ENCODE data around the gene DNAH1.

Gene DNAH1

DNA sequence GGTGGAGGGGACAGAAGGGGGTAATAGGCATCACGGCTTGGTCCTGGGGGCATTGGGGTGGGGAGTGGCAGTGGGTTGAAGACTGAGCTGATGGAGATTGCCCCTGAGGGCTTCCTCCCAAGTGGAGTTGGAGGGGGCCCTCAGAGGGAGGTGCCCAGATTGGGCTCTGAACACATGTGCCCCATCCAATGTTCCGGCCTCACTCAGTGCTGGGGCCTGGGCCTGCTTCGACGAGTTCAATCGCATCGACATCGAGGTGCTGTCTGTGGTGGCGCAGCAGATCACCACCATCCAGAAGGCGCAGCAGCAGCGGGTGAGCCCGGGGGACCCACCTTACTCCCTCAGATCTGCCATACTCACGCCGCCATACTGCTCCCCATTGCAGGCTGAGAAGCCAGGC is 45.3 kb downstream of the DNAH1 start:
- DNase-seq = no peak

DNA sequence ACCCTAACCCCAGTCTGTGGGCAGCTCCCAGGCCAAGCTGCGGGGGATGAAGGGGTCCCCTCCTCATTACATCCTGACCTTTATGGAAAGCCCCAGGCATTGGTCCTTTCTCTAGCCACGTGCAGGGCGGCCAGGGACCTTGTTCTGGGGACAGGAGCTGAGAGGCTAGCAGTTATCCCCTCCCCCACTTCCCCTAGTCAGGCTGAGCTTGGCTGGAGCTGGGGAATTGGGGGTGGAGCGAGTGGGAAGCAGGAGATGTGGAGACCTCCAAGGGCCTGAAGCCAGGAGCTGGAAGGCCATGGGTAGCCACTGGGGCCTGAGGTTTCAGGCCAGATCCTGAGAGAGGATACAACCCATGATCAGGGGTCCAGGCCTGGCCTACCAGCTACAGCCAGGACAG is 45.8 kb downstream of the DNAH1 start:
- no peak for DNase-seq

DNA sequence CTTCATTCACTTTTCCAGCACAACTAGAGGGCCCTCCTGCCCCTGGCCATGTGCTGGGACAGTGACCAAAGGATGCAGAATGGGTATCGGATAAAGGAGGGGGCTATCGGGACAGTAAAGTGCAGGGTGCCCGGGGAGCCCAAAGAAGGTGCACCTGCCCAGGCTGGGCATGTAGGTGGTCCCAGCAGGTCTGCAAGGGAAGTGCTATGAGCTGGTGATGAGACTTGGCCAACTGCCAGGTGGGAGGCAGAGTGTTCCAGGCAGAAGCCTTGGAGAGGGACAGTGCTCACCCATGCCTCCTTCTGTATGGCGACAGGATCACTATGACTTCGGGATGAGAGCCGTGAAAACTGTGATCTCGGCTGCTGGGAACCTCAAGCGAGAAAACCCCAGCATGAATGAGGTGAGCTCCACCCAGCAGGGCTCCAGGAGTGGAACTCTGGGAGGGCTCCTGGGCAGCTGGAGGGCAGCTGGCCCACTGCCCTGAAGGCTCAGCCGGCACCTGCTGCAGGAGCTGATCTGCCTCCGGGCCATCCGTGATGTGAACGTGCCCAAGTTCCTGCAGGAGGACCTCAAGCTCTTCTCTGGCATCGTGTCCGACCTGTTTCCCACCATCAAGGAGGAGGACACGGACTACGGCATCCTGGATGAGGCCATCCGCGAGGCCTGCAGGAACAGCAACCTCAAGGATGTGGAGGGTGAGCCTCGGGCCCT is 48.4 kb downstream of the DNAH1 start:
- DNase-seq = no peak

DNA sequence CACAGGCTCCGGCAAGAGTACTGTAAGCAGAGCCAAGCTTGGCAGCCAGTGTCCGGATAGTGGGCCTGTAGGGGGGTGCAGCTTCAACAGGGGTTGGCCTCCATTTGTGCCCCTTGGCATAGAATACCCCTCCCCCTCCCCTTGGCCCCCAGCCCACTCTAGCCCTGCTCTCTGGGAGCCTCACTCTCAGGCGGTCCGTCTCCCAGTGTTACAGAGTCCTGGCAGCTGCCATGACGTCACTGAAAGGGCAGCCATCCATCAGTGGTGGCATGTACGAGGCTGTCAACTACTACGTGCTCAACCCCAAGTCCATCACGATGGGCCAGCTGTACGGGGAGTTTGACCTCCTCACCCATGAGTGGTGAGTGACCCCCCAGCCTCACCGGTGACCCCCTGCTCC is 50.4 kb downstream of the DNAH1 start:
- no peak for DNase-seq

DNA sequence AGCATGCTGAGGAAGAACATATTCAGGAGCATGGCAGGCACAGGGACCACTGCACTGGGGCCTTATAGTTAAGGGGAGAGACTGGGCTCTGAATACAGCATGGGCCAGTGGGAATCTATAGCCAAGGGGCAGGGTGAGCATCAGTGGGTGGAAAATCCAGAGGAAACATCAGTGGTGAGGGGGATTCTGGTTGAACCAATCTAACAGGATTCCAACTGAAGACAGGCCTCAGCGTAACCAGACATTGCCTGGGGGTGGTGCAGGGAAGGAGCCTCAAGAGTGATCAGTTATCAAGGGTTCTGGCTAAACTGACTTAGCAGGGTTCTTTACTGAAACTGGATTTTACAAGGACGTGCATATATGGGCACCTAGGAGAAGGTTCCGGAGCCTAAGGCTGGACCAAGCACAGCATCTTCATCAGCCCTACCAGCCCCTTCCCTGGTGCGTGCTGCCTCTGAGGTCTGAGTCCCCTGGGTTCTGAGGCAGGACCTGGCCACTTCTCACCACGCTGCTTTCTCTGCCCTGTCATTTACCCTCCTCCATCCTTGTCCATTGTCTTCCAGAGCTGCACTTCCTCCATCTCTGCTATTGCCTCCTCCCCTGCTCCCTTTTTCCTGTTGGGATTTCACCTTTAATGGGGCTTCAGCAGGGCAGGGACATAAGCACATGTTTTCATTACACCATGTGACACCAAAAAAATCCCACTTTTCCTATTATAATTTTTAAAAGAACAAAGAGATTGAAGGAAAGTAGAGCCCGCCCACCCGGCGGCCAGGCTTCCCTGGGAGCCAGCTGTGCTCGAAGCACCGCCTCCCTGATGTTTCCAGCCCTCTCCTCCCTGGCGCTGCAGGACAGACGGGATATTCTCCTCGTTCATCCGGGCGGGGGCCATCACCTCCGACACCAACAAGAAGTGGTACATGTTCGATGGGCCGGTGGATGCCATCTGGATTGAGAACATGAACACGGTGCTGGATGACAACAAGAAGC is 52.1 kb downstream of the DNAH1 start:
- no peak for DNase-seq

DNA sequence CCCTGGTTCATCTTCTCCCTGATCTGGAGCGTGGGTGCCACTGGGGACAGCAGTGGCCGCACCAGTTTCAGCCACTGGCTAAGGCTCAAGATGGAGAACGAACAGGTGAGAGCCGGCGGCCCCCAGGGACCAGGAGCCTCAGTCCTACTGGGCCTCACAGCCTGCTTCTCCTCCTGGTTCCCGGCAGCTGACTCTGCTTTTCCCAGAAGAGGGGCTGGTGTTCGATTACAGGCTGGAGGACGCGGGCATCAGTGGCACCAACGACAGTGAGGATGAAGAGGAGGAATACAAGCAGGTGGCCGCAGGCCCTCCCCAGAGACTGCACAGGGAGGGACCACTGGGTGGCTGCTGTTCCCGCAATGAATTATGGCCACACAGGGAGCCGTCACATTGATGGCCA is 54.4 kb downstream of the DNAH1 start:
- no peak for DNase-seq

DNA sequence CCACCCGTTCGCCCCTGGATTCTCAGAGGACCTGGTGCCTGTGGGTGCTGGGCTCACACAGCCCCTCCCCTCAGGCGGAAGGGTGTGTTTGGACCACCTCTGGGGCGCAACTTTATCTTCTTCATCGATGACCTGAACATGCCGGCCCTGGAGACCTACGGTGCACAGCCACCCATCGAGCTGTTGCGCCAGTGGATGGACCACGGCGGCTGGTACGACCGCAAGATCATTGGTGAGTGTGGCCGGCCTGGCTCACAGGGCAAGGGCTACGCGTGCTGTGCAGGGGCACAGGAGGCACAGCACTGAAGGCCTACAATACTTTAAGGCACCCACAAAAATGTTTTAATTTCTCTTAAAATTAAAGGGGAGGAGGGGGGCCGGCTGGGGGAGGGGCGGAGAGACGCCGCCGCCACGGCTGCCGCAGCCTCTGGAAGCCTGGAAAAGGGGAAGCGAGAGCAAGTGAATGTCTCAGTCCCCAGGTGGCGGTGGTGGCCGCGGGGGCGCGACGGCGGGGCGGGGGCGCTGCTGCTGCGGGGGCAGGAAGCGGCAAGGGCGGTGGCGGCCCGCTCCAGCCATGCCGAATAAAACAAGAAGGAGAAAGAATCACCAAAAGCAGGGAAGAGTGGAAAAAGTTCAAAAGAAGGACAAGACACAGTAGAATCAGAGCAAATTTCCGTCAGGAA is 56.8 kb downstream of the DNAH1 start:
- no peak for DNase-seq

DNA sequence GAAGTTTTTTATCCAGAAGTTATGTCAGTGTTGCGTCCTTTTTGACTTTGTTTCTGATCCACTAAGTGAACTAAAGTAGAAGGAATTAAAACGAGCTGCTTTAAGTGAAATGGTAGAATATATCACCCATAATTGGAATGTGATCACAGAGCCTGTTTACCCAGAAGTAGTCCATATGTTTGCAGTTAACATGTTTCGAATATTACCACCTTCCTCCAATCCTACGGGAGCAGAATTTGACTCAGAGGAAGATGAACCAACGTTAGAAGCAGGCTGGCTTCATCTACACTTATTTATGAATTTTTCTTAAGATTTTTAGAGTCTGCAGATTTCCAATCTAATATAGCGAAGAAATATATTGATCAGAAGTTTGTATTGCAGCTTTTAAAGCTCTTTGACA is 57.6 kb downstream of the DNAH1 start:
- no peak for DNase-seq

DNA sequence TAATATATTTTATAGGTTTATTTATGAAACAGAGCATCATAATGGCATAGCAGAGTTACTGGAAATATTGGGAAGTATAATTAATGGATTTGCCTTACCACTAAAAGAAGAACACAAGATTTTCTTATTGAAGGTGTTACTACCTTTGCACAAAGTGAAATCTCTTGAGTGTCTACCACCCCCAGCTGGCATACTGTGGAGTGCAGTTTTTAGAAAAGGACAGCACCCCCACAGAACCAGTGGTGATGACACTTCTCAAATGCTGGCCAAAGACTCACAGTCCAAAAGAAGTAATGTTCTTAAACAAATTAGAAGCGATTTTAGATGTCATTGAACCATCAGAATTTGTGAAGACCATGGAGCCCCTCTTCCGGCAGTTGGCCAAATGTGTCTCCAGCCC is 58.1 kb downstream of the DNAH1 start:
- DNase-seq = no peak

DNA sequence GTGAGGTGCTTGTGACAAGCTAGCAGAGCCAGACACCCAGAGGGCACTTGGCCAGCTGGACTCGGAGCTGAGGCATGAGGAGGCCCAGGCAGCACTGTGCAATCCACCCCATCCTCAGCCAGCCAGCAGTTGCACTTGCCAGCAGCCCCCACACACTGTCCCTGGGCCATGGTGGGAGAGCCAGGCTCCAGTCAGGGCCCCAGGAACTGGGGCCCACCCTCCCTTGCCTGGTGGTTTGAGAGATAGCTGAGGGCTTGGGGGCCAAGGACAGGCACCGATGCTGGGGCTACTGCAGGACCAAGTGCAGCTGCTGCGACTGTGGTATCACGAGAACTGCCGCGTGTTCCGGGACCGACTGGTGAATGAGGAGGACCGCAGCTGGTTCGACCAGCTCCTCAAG is 63.5 kb downstream of the DNAH1 start:
- no peak for DNase-seq

DNA sequence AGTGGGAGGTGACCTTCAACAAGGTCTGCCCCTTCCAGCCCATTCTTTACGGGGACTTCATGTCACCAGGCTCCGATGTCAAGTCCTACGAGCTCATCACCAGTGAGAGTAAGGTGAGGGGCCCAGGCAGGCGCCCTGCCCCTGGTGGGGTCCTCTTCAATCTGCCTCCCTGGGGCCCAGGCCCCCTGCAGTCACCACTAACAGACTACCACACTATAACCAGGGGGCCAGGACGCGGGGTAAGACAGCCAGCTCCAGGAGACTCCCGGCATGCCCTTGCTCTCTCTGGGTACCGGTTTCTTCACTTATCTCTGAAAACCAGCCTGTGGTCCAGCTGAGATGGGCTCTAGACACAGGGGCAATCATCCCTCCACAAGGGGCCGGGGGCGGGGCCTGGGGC is 63.9 kb downstream of the DNAH1 start:
- no peak for DNase-seq

DNA sequence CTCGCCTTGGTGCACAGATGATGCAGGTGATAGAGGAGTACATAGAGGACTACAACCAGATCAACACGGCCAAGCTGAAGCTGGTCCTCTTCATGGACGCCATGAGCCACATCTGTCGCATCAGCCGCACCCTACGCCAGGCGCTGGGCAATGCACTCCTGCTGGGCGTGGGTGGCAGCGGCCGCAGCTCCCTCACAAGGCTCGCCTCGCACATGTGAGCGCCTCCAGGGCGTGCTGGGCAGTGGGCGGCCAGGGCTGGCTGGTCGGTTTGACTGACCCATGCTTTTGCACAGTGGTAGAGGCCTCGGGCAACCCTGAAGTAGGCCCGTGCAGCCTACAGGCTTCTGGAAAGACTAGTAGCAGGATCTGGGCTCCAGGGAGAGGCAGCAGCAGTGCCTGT is 65.5 kb downstream of the DNAH1 start:
- DNase-seq = no peak

DNA sequence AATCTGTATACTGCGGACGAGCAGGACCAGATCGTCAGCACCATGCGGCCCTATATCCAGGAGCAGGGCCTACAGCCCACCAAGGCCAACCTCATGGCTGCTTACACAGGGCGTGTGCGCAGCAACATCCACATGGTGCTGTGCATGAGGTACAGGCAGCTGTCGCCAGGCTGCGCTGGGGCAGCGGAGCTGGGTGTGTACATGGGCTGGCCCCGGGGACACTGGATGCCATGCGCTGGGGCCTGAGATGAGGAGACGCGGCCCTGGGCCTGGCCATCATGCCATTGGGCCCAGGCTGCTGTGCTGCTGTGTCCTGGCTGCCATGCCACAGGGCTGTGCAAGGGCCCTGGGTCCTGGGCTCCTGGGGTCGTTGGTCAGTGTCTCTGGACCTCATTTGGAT is 67.3 kb downstream of the DNAH1 start:
- DNase-seq = no peak

DNA sequence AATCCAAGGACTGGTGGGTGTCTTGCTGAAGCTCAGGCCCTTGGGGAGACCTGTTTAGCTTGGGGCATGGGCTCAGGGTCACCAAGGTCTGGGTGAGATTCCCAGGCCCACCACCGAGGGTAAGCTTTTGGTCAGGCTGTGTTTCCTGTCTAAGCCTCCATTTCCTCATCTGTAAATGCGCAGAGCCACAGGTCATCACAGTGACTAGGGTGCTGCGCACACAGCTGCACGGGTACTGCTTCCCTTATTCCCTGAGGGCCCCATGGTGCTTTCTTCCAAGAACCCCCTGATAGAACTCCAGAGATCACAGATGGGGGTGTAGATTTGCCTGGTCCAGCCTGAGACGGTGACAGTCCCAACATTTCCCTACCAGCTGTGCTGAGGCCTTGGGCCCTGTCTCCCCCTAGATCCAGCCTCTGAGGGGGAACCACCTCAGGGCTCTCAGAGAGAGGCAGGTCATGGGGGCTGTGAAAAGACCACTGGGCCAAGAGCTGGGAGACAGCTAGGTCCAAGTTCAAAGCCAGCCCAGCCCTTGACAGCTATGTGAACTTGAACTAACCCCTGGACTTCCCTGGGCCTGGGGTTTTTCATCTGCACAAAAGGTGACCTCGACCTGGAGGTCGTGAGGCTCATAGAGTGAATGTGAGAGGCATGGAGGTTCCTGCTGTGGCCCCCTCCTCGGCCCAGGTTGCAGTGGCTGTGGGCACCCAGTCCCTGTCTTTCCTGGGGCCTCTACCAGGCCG is 68.1 kb downstream of the DNAH1 start:
- DNase-seq = no peak

DNA sequence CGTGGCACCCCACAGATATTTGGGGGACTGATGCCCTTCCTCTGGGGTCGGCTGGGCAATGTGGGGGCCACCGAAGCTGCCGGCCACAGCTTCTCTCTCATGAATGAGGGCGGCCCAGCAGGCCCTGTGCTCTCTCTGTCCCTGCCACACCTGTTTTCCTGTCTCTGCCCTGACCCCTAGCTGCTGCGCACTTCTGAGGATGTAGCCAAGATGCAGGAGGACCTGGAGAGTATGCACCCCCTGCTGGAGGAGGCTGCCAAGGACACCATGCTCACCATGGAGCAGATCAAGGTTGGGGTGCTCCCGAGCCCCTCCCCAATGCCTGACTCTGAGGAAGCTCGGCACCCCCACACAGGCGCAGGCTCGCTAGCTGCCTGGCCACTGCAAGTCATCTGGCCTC is 69.0 kb downstream of the DNAH1 start:
- DNase-seq = no peak

DNA sequence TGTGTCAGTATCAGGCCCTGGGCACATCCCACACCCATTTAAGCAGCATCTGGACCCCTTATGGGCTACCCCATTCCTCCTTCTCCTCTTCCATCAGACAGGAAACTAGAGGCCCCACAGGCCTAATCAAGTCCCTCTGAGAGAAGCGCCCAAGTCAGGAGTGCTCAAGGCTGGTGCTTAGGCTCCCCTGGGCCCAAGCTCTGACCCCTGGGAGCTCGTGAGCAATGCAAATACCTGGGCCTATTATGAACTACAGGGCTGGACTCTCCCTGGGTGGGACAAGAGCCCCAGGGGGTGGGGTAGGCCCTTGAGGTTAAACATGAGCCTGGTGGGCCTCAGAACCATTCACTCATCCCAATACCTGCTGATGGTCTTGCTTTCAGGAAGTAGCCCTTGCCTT is 71.4 kb downstream of the DNAH1 start:
- no peak for DNase-seq

DNA sequence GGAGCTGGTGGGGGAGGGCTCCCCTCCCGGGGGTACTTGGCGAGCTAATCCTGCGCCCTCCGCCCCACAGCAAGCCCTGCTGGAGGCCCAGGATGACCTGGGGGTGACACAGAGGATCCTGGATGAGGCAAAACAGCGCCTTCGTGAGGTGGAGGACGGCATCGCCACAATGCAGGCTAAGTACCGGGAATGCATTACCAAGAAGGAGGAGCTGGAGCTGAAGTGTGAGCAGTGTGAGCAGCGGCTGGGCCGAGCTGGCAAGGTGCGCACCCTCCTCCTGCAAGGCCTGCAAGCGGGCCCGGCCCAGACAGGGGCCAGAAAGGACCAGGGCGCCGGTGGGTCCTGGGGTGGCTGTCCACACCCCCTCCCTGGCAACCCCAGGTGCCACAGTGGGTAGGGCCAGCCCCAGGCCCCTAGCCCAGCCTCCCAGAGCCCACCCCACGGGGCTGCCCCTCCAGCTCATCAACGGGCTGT is 72.3 kb downstream of the DNAH1 start:
- no peak for DNase-seq

DNA sequence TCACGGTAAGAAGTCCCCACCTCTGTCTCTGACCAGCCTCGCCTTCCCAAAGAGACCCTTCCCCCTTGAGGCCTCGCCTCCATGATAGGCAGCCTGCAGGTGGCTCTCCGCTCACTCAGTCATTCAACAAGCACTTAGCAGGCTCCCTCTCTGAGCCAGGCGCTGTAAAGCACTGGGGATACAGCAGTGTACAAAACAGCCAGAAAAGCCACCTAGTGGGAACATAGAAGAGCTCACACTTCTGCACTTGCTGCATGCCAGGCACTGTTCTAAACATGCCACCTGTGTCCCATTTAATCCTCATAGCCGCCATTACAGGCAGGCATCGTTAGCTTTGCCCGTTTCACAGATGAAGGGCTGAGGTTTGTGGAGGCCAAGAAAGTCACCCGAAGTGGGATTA is 72.8 kb downstream of the DNAH1 start:
- no peak for DNase-seq

DNA sequence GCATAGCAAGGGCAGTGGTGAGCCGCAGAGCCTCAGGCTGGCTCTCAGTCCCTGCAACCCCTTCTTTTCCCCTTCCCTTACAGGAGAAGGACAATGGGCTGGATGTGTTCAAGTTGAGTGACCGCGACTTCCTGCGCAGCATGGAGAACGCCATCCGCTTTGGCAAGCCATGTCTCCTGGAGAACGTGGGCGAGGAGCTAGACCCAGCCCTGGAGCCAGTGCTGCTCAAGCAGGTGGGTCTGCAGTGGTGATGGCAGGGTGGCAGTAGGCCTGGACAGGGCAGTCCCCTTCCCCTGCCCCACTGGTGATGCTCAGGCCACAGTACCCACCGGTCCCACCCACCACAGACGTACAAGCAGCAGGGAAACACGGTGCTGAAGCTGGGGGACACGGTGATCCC is 75.0 kb downstream of the DNAH1 start:
- DNase-seq = no peak

DNA sequence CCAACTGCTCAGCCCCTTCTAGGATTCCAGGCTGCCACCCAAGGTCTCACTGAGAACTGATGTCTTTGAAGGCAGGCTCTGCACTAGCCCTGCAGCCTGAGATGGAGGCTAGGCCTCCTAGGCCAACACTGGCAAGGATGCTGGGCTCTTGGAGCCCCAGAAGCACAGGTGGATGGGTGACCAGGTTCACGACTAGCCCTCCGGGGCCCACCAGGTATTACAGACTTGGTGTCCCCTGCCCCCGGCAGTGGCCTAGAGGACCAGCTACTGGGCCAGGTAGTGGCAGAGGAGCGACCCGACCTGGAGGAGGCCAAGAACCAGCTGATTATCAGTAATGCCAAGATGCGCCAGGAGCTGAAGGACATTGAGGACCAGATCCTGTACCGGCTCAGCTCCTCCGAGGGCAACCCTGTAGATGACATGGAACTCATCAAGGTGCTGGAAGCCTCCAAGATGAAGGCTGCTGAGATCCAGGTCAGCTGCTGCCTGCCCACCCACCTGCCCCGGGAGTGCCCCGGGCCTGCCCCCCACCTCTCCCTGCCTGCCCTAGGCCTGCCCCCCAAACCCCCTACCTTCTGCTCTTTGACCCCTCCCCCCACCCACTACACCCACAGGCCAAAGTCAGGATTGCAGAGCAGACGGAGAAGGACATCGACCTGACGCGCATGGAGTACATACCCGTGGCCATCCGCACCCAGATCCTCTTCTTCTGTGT is 76.3 kb downstream of the DNAH1 start:
- no peak for DNase-seq

DNA sequence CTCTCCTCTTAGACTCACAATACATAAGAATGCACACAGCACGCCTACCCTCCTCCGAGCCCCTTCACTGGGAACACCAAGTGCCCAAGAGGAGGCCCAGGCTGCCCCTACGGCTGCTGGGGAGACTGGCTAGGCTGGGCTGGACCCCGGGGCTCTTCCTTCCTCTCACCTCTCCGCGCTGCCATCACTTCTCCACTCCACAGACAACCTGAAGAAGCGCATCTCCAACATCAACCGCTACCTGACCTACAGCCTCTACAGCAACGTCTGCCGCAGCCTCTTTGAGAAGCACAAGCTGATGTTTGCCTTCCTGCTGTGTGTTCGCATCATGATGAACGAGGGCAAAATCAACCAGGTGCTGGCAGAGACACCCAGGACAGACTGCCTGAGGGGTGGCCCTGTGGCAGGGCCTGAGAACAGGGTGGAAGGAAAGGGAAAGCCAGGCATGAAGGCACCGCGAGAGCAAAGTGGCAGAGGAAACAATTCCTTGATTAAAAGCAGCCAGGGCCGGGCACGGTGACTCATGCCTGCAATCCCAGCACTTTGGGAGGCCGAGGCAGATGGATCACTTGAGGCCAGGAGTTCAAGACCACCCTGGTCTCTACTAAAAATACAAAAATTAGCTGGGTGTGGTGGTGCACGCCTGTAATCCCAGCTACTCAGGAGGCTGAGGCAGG is 77.2 kb downstream of the DNAH1 start:
- no peak for DNase-seq

Measured in NCI-H1048 (cell line).